NCI-H345 treated with DMSO at 0.1 percent for 48 hours (cell line): ENCODE measurements around the gene NDUFS2.
A peak's percentile ranks its signal among the peaks of the same experiment; 100 is the strongest.
"Not testable (repeated sequence)": the region's sequence is repeated elsewhere in the genome, so short reads cannot be mapped to it uniquely, and the experiment has no call there.

Experiments
- DNase-seq: peaks from one replicate; lab custom pipeline; 2025; ENCODE audit not compliant: unreplicated experiment; lab: John Stamatoyannopoulos, UW

NDUFS2 gene

DNA sequence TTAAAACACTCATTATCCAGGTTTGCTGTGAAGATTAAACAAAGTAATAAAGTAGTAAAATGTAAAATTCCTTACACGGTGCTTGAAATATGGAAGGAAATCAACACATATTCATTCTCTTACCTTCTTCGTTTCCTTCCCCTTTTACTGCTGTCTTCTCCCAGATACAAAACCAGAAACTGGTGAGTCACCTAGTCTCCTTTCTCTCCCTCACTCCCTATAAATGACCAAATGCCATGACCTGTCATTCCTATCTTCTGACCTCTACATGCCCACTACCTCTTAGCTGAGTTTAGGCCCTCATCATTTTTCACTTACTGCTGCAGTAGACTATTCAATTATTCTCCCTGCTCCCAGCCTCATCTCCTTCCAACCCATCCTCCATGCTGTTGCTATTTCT is 40.1 kb downstream of the NDUFS2 start:
- no peak for DNase-seq

GRCh38 chr1:161244888-161245287 is 42.7 kb downstream of the NDUFS2 start:
- DNase-seq = no peak

- DNase-seq = not testable (repeated sequence)
Measured at GRCh38 chr1:161250100-161250499, 47.9 kb downstream of the NDUFS2 start.

DNA sequence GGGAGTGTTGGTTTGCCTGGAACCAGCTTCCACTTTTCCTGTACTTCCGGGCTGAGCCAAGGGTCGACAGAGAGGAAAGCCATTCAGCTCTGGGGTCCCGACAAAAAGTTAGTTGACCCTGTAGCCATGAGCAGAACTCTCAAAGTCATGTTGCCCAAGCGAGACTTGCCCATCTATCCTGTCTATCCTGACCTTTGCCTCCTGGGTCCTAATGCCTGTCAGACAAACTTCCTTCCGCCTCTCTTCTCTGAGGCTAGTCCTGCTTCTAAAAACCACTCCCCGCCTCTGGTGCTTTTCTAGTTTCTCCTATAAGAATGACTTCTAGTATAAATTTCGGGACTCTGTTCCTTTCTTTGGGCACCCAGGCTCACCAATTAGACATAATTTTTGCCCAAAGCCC is 48.7 kb downstream of the NDUFS2 start:
- DNase-seq = no peak

DNA sequence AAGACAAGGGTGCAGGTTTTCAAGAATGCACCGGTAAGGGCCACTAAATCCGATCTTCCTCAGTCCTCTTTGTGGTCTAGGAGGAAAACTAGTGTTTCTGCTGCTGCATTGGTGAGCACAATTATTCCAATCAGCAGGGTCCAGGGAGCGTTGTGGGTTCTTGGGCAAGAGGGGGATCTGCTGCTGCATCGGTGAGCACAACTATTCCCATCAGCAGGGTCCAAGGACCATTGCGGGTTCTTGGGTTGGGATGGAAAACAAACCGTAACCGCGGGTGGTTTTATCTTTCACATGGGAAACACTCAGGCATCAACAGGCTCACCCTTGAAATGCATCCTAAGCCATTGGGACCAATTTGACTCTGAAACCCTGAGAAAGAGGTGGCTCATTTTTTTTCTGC is 49.4 kb downstream of the NDUFS2 start:
- DNase-seq = no peak

DNA sequence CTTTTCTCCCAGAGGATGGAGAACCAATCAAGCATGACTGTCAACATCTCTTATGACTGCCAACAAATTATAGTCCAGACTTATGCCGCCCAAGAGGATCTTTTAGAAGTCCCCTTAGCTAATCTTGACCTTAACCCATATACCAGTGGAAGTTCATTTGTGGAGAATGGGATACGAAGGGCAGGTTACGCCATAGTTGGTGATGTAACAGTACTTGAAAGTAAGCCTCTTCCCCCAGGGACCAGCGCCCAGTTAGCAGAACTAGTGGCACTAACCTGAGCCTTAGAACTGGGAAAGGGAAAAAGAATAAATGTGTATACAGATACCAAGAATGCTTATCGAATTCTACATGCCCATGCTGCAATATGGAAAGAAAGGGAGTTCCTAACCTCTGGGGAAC is 53.1 kb downstream of the NDUFS2 start:
- DNase-seq = not testable (repeated sequence)

- not testable (repeated sequence) for DNase-seq
Measured at GRCh38 chr1:161255955-161256520, 53.9 kb downstream of the NDUFS2 start.

GRCh38 chr1:161257109-161257508 is 54.9 kb downstream of the NDUFS2 start:
- DNase-seq = not testable (repeated sequence)

DNA sequence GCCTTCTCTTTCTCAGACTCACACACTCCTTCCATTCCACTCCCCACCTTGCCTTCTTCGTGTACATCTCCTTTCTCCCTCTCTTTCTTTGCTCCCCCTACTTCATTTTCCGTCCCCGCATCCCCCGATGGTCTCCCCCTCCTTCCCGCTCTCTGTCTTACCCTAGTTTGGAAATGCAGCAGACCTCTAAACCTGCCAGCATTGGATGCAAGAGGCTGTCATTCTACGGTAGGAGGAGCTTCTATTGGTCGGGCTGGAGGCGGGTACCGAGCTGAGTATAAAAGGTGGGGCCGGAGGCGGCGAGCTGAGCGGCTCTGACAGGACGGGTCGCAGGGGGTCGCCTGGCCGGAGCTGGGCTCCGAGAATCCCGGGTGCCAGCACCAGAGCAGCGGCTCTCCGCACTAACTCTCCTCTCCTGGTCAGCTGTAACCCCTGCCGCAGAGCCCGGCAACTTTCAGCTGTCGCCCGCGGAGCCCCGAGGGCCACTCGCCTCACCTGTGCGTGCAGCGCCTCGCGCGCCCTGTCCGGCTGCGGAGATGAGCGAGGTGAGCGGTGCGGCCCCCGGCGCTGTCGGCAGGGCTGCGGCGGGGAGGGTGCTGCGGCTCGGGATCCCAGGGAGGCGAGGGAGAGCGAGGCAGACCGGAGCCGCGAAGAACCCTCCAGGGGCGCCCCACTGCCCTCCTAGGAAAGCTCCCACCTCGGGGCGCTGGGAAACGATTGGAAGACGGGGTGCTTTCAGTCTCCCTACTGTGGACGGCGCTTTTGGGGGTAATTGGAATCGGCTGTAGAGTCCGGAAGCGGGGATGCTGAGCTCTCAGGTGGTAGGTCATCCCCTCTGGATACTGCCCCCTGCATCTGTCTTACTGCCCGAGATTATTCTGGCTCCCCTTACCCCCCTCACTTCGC is 56.5 kb downstream of the NDUFS2 start, which contains the start of gene PCP4L1:
Gene PCP4L1 (plus strand): TSS at position 307 of the 906 bp plus-strand sequence. CDS start 230 bp downstream, at position 537.
- peak; percentile 17 for DNase-seq

DNA sequence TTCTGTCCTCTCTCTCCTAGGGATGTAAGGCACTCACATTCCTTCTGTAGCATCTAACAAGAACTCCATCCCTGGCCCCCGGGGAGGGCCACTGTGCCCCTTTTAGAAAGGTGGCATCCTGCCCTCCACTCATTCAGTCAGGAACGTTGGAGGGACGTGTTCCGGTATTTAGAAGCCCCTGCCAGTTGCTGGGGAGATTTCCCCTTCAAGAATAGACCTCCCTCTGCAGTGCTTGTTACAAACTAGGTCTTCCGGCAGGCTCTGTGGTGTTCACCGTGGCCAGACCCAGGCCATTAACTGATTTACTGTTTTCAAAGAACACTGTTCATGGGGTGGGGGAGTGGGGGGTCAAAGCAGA is 57.2 kb downstream of the NDUFS2 start:
- no peak for DNase-seq

DNA sequence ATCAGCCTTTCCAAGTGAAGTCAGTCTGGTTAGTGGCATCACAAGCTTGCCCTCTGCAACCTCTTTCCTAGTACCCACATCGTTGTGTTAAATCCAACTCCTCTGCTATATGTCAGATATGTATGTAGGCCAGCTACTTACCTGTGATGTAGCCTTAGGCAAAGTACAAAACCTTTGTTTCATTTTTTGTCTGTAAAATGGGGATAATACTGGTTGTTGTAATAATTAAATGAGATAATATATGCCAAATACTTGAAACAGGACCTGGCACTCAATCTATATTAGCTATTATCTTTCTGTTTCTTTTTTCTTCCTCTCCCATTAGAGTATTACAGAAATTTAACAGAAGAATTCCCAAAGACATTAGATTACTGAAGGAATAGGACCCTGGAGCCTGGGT is 57.6 kb downstream of the NDUFS2 start:
- no peak for DNase-seq

DNA sequence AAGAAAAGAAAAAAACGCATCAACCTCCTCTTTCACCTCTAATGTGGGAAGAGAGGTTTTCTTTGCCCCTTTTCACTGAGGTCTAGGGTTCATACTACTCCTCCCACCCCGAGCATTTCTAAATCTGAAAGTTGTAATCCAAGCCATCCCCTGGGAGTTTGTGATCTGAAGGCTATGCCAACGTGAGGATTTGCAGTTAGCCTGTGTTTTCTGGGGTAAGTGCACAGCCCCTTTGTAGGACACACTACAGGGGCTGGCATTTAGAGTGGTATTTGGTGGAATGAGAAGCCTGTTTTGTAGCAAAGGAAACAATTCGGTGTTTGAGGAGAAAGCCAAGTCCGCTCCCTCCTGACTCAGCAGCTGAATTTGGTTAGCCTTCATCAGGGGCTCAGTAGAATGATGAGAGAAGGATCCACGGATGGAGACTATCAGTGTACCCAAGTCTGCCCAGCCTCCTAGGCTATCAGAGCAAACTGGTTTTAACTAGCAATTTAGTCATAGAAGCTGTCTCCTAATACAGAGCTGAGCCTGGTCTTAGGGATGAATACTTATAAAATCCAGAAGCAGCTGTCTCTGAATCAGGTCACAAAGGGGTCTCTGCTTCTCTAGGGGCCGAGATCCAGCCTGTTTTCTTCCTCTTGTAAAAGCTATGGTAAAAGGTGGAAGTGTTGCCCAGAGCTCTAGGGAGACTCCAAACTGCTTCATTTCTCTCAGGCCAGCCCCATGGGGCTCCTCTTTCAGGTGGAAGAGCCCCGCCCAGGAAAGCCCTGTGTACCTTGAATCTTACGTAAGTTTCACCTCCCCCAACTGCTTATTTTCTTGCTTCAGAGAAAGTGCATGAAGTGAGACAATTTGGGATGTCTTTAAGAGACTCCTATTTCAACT is 58.5 kb downstream of the NDUFS2 start:
- DNase-seq = no peak

GRCh38 chr1:161261261-161262235 is 59.4 kb downstream of the NDUFS2 start:
- no peak for DNase-seq
